ENCODE results near the gene LARGE1.

- TF ChIP-seq EZH2phosphoT487 (IDR thresholded peaks at IDR 0.05; ENCODE audit: insufficient read depth, low read depth), result no peak
- no peak for TF ChIP-seq EZH2 (IDR thresholded peaks at IDR 0.05; ENCODE audit: insufficient read depth, poor library complexity, severe bottlenecking)
These were observed 375.6 kb downstream of the LARGE1 start for GRCh38 chr22:33544707-33545106.

All from GM23248 (cell line).